Endometrial microvascular endothelial cells (primary cell): ENCODE data around the gene TUBG2. TPM values are rescaled to one million over a fixed set of nuclear protein-coding genes. Genes with fewer than 3 reads are reported as not detected.

ENCODE experiments used
- in situ Hi-C: cut with HindIII; loops from 2 replicates; pipeline ENCODE4 v1.10.0; 2017; ENCODE audit warnings: low sequenced_read_pairs, low pct_unique_long_range_greater_than_20kb; ENCODE audit errors: inconsistent ontology term
- total RNA-seq: library from RNA; depleted of rRNA; stranded (reverse); fragments of >200 nt; gene quantifications from one replicate; pipeline ENCODE4 v1.2.3, GENCODE V29; 2015; ENCODE audit errors: inconsistent ontology term

TUBG2 gene
- total RNA-seq, 1 donor from 2014 or later = 7.4 TPM

- in situ Hi-C loops = no loop called here
These were observed 16.4 kb downstream of the TUBG2 start for GRCh38 chr17:42675348-42675964.

DNA sequence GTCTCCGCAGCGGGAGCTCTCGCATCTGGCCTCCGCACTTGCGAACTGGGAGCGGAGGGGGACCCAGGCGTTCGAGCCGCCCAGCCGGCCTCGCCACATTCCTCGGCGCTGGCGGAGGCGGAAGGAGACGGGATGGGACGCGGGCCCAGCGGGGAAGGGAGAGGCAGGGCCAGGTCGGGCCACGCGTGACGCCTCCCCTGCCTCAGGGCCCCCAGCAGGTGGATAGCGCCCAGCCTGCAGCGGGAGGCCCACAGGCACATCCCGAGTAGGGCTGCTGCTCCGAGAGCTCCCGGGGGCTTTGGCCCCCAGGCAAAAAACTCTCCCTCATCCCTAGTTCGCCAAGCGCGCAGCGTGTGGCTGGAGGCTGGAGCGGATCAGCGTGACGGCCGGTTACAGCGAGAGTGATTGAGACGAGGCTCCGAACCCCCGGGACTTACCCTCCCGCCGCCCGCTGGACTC is 16.9 kb downstream of the TUBG2 start:
- in situ Hi-C loops = no loop called here

GRCh38 chr17:42676424-42677011 is 17.4 kb downstream of the TUBG2 start, which contains the start of gene PLEKHH3:
PLEKHH3 (minus strand) TSS chr17:42676994; CDS start chr17:42676563, 431 bp downstream.
- in situ Hi-C loops = no loop called here

DNA sequence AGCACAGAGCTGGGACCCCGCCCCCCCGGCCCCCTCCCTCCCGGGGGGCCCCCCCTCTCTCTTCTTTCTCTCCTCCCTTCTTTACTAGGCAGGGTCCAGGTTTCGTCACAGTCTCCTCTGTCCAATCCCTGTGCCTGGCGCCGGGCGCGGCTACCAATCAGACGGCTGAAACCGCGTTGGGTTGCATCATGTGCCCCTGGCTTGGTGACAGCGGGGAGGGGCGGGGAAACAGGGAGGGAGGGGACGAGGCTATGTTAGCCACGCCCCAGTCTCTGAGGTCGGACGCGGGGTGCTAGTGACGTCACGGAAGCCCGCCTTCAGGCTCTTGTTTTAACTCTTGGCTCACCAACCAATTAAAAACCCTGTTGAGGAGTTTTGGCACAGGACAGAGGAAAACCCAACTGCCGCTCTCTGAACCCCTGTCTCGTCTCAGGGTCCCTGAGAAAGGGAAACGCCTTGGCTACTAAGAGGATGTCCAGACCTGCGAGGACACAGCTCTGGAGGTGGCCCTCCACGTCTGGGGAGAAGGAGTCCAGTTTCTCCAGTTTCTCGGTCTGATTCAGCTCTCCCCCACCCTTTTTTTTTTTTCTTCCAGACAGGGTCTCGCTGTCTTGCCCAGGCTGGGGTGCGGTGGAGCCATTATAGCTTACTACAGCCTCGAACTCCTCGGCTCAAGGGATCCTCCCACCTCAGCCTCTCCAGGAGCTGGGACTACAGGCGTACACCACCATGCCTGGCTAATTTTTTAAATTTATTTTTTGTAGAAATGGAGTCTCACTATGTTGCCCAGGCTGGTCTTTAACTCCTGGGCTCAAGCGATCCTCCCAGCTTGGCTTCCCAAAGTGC is 18.2 kb downstream of the TUBG2 start:
- in situ Hi-C loops = no loop called here

- in situ Hi-C loops = no loop called here
These were observed 19.1 kb downstream of the TUBG2 start for GRCh38 chr17:42677921-42678781.

- in situ Hi-C loops = no loop called here
These were observed 19.9 kb downstream of the TUBG2 start for GRCh38 chr17:42678951-42679491.

- in situ Hi-C loops = loop anchor here (10.0 kb wide), 1 partner anchor 75 kb away; the partner anchor contains the start of genes RETREG3 and TUBG1
These were observed 20.6 kb downstream of the TUBG2 start for GRCh38 chr17:42679492-42680330.

GRCh38 chr17:42680331-42680808 is 21.3 kb downstream of the TUBG2 start:
- in situ Hi-C loops = loop anchor here (10.0 kb wide), 1 partner anchor 76 kb away; the partner anchor contains the start of genes RETREG3 and TUBG1

GRCh38 chr17:42681976-42682721 is 23.1 kb downstream of the TUBG2 start, which contains the start of gene CNTNAP1:
CNTNAP1 (plus strand) TSS chr17:42682531; CDS start chr17:42682830, 299 bp downstream.
- in situ Hi-C loops = loop anchor here (10.0 kb wide), 1 partner anchor 77 kb away; the partner anchor contains the start of genes RETREG3 and TUBG1

- in situ Hi-C loops = loop anchor here (10.0 kb wide), 1 partner anchor 78 kb away; the partner anchor contains the start of genes RETREG3 and TUBG1
These were observed 23.8 kb downstream of the TUBG2 start for GRCh38 chr17:42682722-42683403.

- in situ Hi-C loops = loop anchor here (10.0 kb wide), 1 partner anchor 79 kb away; the partner anchor contains the start of genes RETREG3 and TUBG1
These were observed 24.4 kb downstream of the TUBG2 start for GRCh38 chr17:42683407-42684034.

DNA sequence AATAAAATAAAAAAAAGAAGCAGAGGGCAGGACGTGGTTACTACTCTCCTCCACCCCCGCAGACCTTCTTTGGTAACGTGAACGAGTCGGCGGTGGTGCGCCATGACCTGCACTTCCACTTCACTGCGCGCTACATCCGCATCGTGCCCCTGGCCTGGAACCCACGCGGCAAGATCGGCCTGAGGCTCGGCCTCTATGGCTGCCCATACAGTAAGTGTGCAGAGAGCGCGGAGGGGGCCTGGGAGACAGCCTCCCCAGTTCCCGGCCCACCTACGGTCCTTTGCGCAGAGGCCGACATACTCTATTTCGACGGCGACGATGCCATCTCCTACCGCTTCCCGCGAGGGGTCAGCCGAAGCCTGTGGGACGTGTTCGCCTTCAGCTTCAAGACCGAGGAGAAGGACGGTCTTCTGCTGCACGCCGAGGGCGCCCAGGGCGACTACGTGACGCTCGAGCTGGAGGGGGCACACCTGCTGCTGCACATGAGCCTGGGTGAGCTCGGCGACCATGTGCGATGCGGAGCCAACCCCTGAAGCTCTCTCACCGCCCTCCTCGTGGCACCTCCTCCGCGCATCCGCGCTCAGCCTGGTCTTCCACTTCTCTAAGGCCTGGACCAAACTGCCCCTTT is 26.0 kb downstream of the TUBG2 start:
- in situ Hi-C loops = loop anchor here (10.0 kb wide), 1 partner anchor 80 kb away; the partner anchor contains the start of genes RETREG3 and TUBG1

DNA sequence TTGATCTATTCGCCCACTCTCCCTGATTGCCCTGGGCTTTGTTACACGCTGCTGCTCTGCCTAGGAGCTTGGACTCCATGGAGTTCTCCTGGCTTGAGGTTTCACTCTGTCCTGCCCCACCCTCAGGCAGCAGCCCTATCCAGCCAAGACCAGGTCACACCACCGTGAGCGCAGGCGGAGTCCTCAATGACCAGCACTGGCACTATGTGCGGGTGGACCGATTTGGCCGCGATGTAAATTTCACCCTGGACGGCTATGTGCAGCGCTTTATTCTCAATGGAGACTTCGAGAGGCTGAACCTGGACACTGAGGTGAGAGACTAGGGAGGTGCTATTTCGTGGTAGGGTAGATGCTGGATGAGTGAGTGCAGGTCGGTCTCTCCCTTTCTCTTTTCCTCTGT is 26.7 kb downstream of the TUBG2 start:
- in situ Hi-C loops = loop anchor here (10.0 kb wide), 1 partner anchor 81 kb away; the partner anchor contains the start of genes RETREG3 and TUBG1

DNA sequence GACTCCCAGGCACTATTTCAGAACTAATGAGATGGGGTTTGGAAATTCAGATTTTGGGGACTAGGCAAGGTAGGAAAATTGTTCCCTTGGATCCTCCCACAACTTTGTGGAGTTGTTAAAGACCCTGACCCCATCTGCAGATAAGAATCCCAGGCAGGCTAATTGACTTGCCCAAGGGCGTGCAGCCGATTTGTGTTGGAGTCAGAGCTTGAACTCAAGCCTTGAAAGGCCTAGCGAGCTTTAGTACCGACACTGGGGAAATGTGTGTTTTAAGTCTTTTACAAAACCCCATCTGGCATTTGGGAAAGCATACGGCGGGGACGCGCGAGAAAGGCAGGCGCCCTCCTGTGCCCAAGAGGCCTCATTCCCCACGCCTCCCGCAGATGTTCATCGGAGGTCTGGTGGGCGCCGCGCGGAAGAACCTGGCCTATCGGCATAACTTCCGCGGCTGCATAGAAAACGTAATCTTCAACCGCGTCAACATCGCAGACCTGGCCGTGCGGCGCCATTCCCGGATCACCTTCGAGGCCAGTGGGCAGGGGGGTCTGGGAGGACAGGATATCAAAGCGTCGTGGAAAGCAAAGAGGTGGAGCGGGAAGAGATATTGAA is 27.5 kb downstream of the TUBG2 start:
- in situ Hi-C loops = loop anchor here (10.0 kb wide), 1 partner anchor 82 kb away; the partner anchor contains the start of genes RETREG3 and TUBG1
